H1 (cell line): ENCODE measurements around the gene GPX4. TPM values are rescaled to one million over a fixed set of nuclear protein-coding genes. Genes with fewer than 3 reads are reported as not detected.

Experiments used
- BCL11A ChIP-seq, 2 experiments: IDR thresholded peaks; one replicate each; pipeline ENCODE4 v1.6.1; 2011; ENCODE audit warnings: low read depth in 2 of 2, low read length in 2 of 2, mild to moderate bottlenecking in 2 of 2
- CTBP2 ChIP-seq: IDR thresholded peaks from 2 replicates; pipeline ENCODE4 v1.7.0; 2011; ENCODE audit warnings: borderline replicate concordance, mild to moderate bottlenecking, moderate library complexity, mixed read lengths, low read length; ENCODE audit not compliant: insufficient read depth, insufficient read length
- EP300 ChIP-seq, 2 experiments: IDR thresholded peaks; 1 replicate in 1 of 2; 2 replicates in 1 of 2; pipeline ENCODE4 v1.6.1; 2011 to 2012; ENCODE audit warnings: low read depth in 2 of 2, low read length in 2 of 2, mild to moderate bottlenecking in 2 of 2, borderline replicate concordance in 1 of 2, inconsistent platforms in 1 of 2, moderate library complexity in 1 of 2
- EZH2 ChIP-seq: fragments of 200-600 bp; sonication (generic); IDR thresholded peaks from 2 replicates; pipeline ENCODE4 v1.7.1; 2012; ENCODE audit warnings: low read depth, mild to moderate bottlenecking, moderate library complexity, low read length, inconsistent platforms; ENCODE audit not compliant: severe bottlenecking
- POU5F1 ChIP-seq: IDR thresholded peaks from 2 replicates; pipeline ENCODE4 v1.6.1; 2011; ENCODE audit warnings: low read depth, mild to moderate bottlenecking, low read length, moderate library complexity
- TAF1 ChIP-seq: IDR thresholded peaks from 2 replicates; pipeline ENCODE4 v1.6.1; 2011; ENCODE audit warnings: mild to moderate bottlenecking, low read depth, low read length
- polyA plus RNA-seq, 7 experiments: library from polyadenylated mRNA; depleted of rRNA in 3 of 7; stranded (reverse) in 5 of 7; unstranded in 2 of 7; fragments of >200 nt in 5 of 7; fragments of 200-250 nt in 2 of 7; gene quantifications; 1 replicate in 5 of 7; 2 replicates in 1 of 7; 4 replicates in 1 of 7; pipeline versions ENCODE4 v1.2.1 to v1.2.3, GENCODE V29; 2011 to 2013; ENCODE audit warnings: missing spikeins in 2 of 7, mixed read lengths in 2 of 7
- total RNA-seq: library from RNA; stranded (reverse); fragmentation: NEBNext Ultra II Directional; extraction: Animal tissue kit (Norgen Biotek cat#: 25700); gene quantifications from 2 replicates; pipeline ENCODE4 v1.2.1, GENCODE V29; 2021

GPX4 gene
- total and polyA plus RNA-seq, 2 of the 8 experiments (the other 6 are each of a cell fraction or from before 2014, with no cell fraction given) = 342 to 693 TPM

DNA sequence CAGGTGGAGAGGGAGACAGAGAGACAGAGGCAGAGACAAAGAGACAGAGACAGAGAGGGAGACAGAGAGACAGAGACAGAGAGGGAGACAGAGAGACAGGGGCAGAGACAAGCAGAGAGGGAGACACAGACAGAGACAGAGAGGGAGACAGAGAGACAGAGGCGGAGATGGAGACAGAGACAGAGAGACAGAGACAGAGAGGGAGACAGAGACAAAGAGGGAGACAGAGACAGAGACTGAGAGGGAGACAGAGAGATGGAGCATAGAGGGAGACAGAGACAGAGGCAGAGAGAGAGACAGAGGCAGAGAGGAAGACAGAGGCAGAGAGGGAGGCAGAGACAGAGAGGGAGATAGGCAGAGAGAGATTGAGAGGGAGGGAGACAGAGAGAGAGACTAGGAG lies 40.9 kb downstream of the GPX4 start (continued):
- TF ChIP-seq EZH2 (no peak), TAF1 (no peak), CTBP2 (no peak), BCL11A (IDR thresholded peaks at IDR 0.05; ENCODE audit: low read depth in 2 of 2, low read length in 2 of 2) (no peak), EP300 (IDR thresholded peaks at IDR 0.05; ENCODE audit: borderline replicate concordance in 1 of 2, low read depth in 2 of 2, low read length in 2 of 2) (no peak), POU5F1 (no peak)
